Measurements from ENCODE around the gene FHIP1B.

DNA sequence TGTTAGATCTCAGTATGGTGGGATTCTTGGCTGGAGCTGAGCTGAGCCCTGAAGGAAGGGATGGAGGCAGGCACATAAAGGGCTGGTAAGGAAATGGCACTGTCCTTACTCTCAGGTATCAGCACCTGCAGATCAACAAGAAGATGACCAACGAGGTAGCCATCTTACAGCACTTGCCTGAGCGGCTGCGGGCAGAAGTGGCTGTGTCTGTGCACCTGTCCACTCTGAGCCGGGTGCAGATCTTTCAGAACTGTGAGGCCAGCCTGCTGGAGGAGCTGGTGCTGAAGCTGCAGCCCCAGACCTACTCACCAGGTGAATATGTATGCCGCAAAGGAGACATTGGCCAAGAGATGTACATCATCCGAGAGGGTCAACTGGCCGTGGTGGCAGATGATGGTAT is 6.9 kb upstream of the FHIP1B start:
- TF ChIP-seq, protein P1, sequence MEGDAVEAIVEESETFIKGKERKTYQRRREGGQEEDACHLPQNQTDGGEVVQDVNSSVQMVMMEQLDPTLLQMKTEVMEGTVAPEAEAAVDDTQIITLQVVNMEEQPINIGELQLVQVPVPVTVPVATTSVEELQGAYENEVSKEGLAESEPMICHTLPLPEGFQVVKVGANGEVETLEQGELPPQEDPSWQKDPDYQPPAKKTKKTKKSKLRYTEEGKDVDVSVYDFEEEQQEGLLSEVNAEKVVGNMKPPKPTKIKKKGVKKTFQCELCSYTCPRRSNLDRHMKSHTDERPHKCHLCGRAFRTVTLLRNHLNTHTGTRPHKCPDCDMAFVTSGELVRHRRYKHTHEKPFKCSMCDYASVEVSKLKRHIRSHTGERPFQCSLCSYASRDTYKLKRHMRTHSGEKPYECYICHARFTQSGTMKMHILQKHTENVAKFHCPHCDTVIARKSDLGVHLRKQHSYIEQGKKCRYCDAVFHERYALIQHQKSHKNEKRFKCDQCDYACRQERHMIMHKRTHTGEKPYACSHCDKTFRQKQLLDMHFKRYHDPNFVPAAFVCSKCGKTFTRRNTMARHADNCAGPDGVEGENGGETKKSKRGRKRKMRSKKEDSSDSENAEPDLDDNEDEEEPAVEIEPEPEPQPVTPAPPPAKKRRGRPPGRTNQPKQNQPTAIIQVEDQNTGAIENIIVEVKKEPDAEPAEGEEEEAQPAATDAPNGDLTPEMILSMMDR (IDR thresholded peaks at IDR 0.05; ENCODE audit: poor library complexity, severe bottlenecking): no peak
- TF ChIP-seq POLR2AphosphoS5 (IDR thresholded peaks at IDR 0.05) (no peak), TAF1 (IDR thresholded peaks at IDR 0.05; ENCODE audit: low read depth) (no peak), EZH2 (IDR thresholded peaks at IDR 0.05; ENCODE audit: borderline replicate concordance, insufficient read depth, low read length, poor library complexity, severe bottlenecking) (no peak), SMC3 (conservative IDR thresholded peaks at IDR 0.05; ENCODE audit: poor library complexity) (no peak), RAD21 (conservative IDR thresholded peaks at IDR 0.05) (no peak)

Data from neural cell (in vitro differentiated cells).